H1 (cell line): ENCODE measurements around the gene ATL3. TPM values are rescaled to one million over a fixed set of nuclear protein-coding genes. Genes with fewer than 3 reads are reported as not detected.

Experiments used
- CTCF ChIA-PET: fragments of 300-600 bp; sonication (Branson Sonifier 250); formaldehyde crosslinking; loops from one replicate; lab custom pipeline; 2021; ENCODE audit not compliant: partially characterized antibody; lab: Charles Lee
- POLR2A ChIA-PET: fragments of 300-600 bp; sonication (Branson Sonifier 250); formaldehyde crosslinking; loops from one replicate; lab custom pipeline; 2021; ENCODE audit warnings: inconsistent platforms; ENCODE audit not compliant: partially characterized antibody; lab: Charles Lee
- DNase-seq, 2 experiments: peaks; one replicate each; pipeline versions ENCODE4 v3.0.0 to v3.0.0-alpha.2; 2010 to 2022; ENCODE audit warnings: low spot score in 2 of 2, low read depth in 1 of 2, mixed read lengths in 1 of 2
- FAIRE-seq: peaks from 2 replicates; lab custom pipeline; 2011; peaks lifted over from hg19 to GRCh38; lab: Jason Lieb, UNC
- H2AFZ ChIP-seq: 2 replicates; pipeline ENCODE4 v1.8.1; 2012; ENCODE audit warnings: low read length, inconsistent platforms
- H2AK5ac ChIP-seq: 2 replicates; pipeline ENCODE4 v1.6.1; 2013; ENCODE audit warnings: low read depth, low read length
- H2BK120ac ChIP-seq: replicated peaks from 2 replicates; pipeline ENCODE3; 2013; ENCODE audit warnings: low read depth, low read length, inconsistent platforms
- H2BK12ac ChIP-seq: 2 replicates; pipeline ENCODE4 v1.6.1; 2013; ENCODE audit warnings: low read depth, low read length
- H2BK15ac ChIP-seq: 2 replicates; pipeline ENCODE4 v1.6.1; 2013; ENCODE audit warnings: low read length
- H2BK20ac ChIP-seq: 2 replicates; pipeline ENCODE4 v1.6.1; 2013; ENCODE audit warnings: low read length
- H2BK5ac ChIP-seq: 2 replicates; pipeline ENCODE4 v1.6.1; 2013; ENCODE audit warnings: low read depth, low read length
- H3K14ac ChIP-seq: 2 replicates; pipeline ENCODE4 v1.6.1; 2013; ENCODE audit warnings: inconsistent platforms; ENCODE audit not compliant: insufficient read length
- H3K18ac ChIP-seq: 2 replicates; pipeline ENCODE4 v1.6.1; 2013; ENCODE audit warnings: low read length; ENCODE audit errors: extremely low read depth
- H3K23ac ChIP-seq: 2 replicates; pipeline ENCODE4 v1.6.1; 2013; ENCODE audit warnings: inconsistent platforms; ENCODE audit not compliant: insufficient read length
- H3K23me2 ChIP-seq: 2 replicates; pipeline ENCODE4 v1.6.1; 2013; ENCODE audit warnings: low read depth, low read length
- H3K27ac ChIP-seq: 2 replicates; pipeline ENCODE4 v1.6.1; 2011; ENCODE audit warnings: low read depth, low read length, inconsistent platforms
- H3K27me3 ChIP-seq, 4 experiments: replicated peaks in 1 of 4; 1 replicate in 1 of 4; 2 replicates in 3 of 4; pipeline versions ENCODE4 v1.6.1 to v1.8.1; 2011 to 2013; ENCODE audit warnings: low read length in 3 of 4, mild to moderate bottlenecking in 3 of 4, inconsistent platforms in 2 of 4, mixed read lengths in 2 of 4, moderate library complexity in 1 of 4; ENCODE audit not compliant: control insufficient read depth in 3 of 4, insufficient read depth in 3 of 4; ENCODE audit errors: extremely low read depth in 1 of 4
- H3K36me3 ChIP-seq, 4 experiments: 2 replicates each; pipeline versions ENCODE4 v1.6.1 to v1.8.1; 2011 to 2013; ENCODE audit warnings: mild to moderate bottlenecking in 4 of 4, low read length in 3 of 4, moderate library complexity in 2 of 4, control low read depth in 1 of 4, inconsistent platforms in 1 of 4; ENCODE audit not compliant: insufficient read depth in 4 of 4, control insufficient read depth in 2 of 4
- H3K4ac ChIP-seq: replicated peaks from 2 replicates; pipeline ENCODE3; 2013; ENCODE audit warnings: low read length, low read depth, mixed read lengths, inconsistent platforms; ENCODE audit not compliant: insufficient read length
- H3K4me1 ChIP-seq, 4 experiments: replicated peaks in 1 of 4; 1 replicate in 1 of 4; 2 replicates in 3 of 4; pipeline versions ENCODE4 v1.6.1 to v1.8.1; 2011 to 2013; ENCODE audit warnings: low read length in 3 of 4, inconsistent platforms in 2 of 4, mixed read lengths in 1 of 4; ENCODE audit not compliant: insufficient read depth in 4 of 4, control insufficient read depth in 3 of 4
- H3K4me2 ChIP-seq, 2 experiments: 2 replicates each; pipeline versions ENCODE4 v1.6.1 to v1.8.1; 2011 to 2013; ENCODE audit warnings: low read depth in 2 of 2, low read length in 2 of 2, control low read depth in 1 of 2, inconsistent platforms in 1 of 2, mild to moderate bottlenecking in 1 of 2; ENCODE audit not compliant: insufficient read depth in 1 of 2
- H3K4me3 ChIP-seq, 4 experiments: fragments of 200-600, 300-600 bp in 1 of 4; sonication (generic), shearing (Covaris generic), sonication (Bioruptor Twin) in 1 of 4; 2 replicates each; pipeline versions ENCODE4 v1.5.1 to v1.8.1; 2011 to 2016; ENCODE audit warnings: low read length in 4 of 4, low read depth in 3 of 4, control low read depth in 2 of 4, inconsistent platforms in 2 of 4, mild to moderate bottlenecking in 2 of 4, mixed read lengths in 1 of 4, moderate library complexity in 1 of 4; ENCODE audit not compliant: insufficient read depth in 2 of 4; ENCODE audit errors: extremely low read depth in 1 of 4
- H3K56ac ChIP-seq: replicated peaks from 2 replicates; pipeline ENCODE3; 2013; ENCODE audit warnings: low read depth, mild to moderate bottlenecking, mixed read lengths, low read length, inconsistent platforms; ENCODE audit not compliant: insufficient read length
- H3K79me1 ChIP-seq: 2 replicates; pipeline ENCODE4 v1.6.1; 2013; ENCODE audit warnings: low read depth, low read length, control low read depth
- H3K79me2 ChIP-seq, 2 experiments: 2 replicates each; pipeline versions ENCODE4 v1.6.1 to v1.8.1; 2012 to 2013; ENCODE audit warnings: low read length in 2 of 2, mild to moderate bottlenecking in 2 of 2, inconsistent platforms in 1 of 2; ENCODE audit not compliant: insufficient read depth in 2 of 2, control insufficient read depth in 1 of 2
- H3K9ac ChIP-seq, 4 experiments: replicated peaks in 1 of 4; 1 replicate in 1 of 4; 2 replicates in 3 of 4; pipeline versions ENCODE4 v1.6.1 to v1.8.1; 2011 to 2013; ENCODE audit warnings: low read depth in 3 of 4, low read length in 3 of 4, control low read depth in 2 of 4, mild to moderate bottlenecking in 2 of 4, moderate library complexity in 2 of 4, inconsistent platforms in 1 of 4; ENCODE audit errors: extremely low read depth in 1 of 4
- H3K9me3 ChIP-seq, 2 experiments: 2 replicates each; pipeline versions ENCODE4 v1.6.1 to v1.8.1; 2012 to 2013; ENCODE audit warnings: mild to moderate bottlenecking in 2 of 2, moderate library complexity in 2 of 2, control low read depth in 1 of 2, inconsistent platforms in 1 of 2, low read depth in 1 of 2, low read length in 1 of 2, mixed read lengths in 1 of 2; ENCODE audit not compliant: insufficient read depth in 2 of 2
- H4K20me1 ChIP-seq, 2 experiments: replicated peaks in 1 of 2; 2 replicates each; pipeline versions ENCODE3 to v1.8.1; 2011 to 2013; ENCODE audit warnings: inconsistent platforms in 2 of 2, low read length in 2 of 2, mild to moderate bottlenecking in 1 of 2; ENCODE audit not compliant: insufficient read depth in 2 of 2, control insufficient read depth in 1 of 2
- H4K5ac ChIP-seq: 2 replicates; pipeline ENCODE4 v1.6.1; 2013; ENCODE audit warnings: low read length, low read depth, mixed read lengths, inconsistent platforms; ENCODE audit not compliant: insufficient read length
- H4K8ac ChIP-seq: 2 replicates; pipeline ENCODE4 v1.8.0; 2013; ENCODE audit warnings: mild to moderate bottlenecking, moderate library complexity, low read length, inconsistent platforms; ENCODE audit not compliant: insufficient read depth; ENCODE audit errors: extremely low read depth
- H4K91ac ChIP-seq: replicated peaks from 2 replicates; pipeline ENCODE3; 2013; ENCODE audit warnings: low read length, mixed read lengths, inconsistent platforms; ENCODE audit not compliant: insufficient read length
- BCL11A ChIP-seq, 2 experiments: IDR thresholded peaks; one replicate each; pipeline ENCODE4 v1.6.1; 2011; ENCODE audit warnings: low read depth in 2 of 2, low read length in 2 of 2, mild to moderate bottlenecking in 2 of 2
- BRCA1 ChIP-seq: IDR thresholded peaks from 2 replicates; pipeline ENCODE4 v1.6.1; 2012; ENCODE audit warnings: low read depth, low read length, improper control_type of control experiment
- CREB1 ChIP-seq: IDR thresholded peaks from 2 replicates; pipeline ENCODE4 v1.6.1; 2012; ENCODE audit warnings: inconsistent platforms
- GABPA ChIP-seq: IDR thresholded peaks from 2 replicates; pipeline ENCODE4 v1.6.1; 2011; ENCODE audit warnings: mild to moderate bottlenecking, low read length, moderate library complexity, borderline replicate concordance; ENCODE audit not compliant: insufficient read depth
- JUN ChIP-seq: IDR thresholded peaks from 2 replicates; pipeline ENCODE4 v1.6.1; 2011; ENCODE audit warnings: low read depth, mild to moderate bottlenecking, improper control_type of control experiment, low read length
- SP4 ChIP-seq: IDR thresholded peaks from 2 replicates; pipeline ENCODE4 v1.6.1; 2012; ENCODE audit warnings: low read length, inconsistent platforms
- YY1 ChIP-seq: IDR thresholded peaks from 2 replicates; pipeline ENCODE4 v1.6.1; 2011; ENCODE audit warnings: low read depth, mild to moderate bottlenecking, low read length
- ZNF274 ChIP-seq: IDR thresholded peaks from 2 replicates; pipeline ENCODE4 v1.7.0; 2012; ENCODE audit warnings: low read length, borderline replicate concordance; ENCODE audit errors: extremely low read depth
- WGBS, 2 experiments: shearing (Covaris generic) in 1 of 2; methylation state at CpG; one replicate each; pipeline versions ENCODE4 v1.1.6 to v1.1.7; 2013 to 2015; ENCODE audit warnings: low lambda C conversion rate in 2 of 2, mixed read lengths in 2 of 2, inconsistent platforms in 1 of 2, low coverage in 1 of 2, missing lambda C conversion rate in 1 of 2; ENCODE audit not compliant: insufficient replicate concordance in 2 of 2, insufficient coverage in 1 of 2, insufficient read length in 1 of 2; ENCODE audit errors: extremely low coverage in 1 of 2, missing lambda C conversion rate in 1 of 2; 5-methylcytosine and 5-hydroxymethylcytosine counted together
- polyA plus RNA-seq, 7 experiments: library from polyadenylated mRNA; depleted of rRNA in 3 of 7; stranded (reverse) in 5 of 7; unstranded in 2 of 7; fragments of >200 nt in 5 of 7; fragments of 200-250 nt in 2 of 7; gene quantifications; 1 replicate in 5 of 7; 2 replicates in 1 of 7; 4 replicates in 1 of 7; pipeline versions ENCODE4 v1.2.1 to v1.2.3, GENCODE V29; 2011 to 2013; ENCODE audit warnings: missing spikeins in 2 of 7, mixed read lengths in 2 of 7
- total RNA-seq: library from RNA; stranded (reverse); fragmentation: NEBNext Ultra II Directional; extraction: Animal tissue kit (Norgen Biotek cat#: 25700); gene quantifications from 2 replicates; pipeline ENCODE4 v1.2.1, GENCODE V29; 2021

Gene ATL3
- total and polyA plus RNA-seq, 2 of the 8 experiments (the other 6 are each of a cell fraction or from before 2014, with no cell fraction given) = 7.8 to 24.5 TPM

- no peak for FAIRE-seq
- H3K23ac ChIP-seq = peak overlapping the region; percentile 15
- no peak overlapping the region for H4K8ac ChIP-seq
- H4K91ac ChIP-seq = no peak overlapping the region
- no peaks in the 10 kb centered on the region for H3K4me1 ChIP-seq
- no peak overlapping the region for H2BK15ac ChIP-seq
- no peak overlapping the region for H3K4ac ChIP-seq
- no peak for DNase-seq
- ChIA-PET CTCF (interaction anchor here (0.9 kb wide), 1 partner anchor 25 kb away, joined by 3 read pairs; no protein-coding TSS in a partner anchor), POLR2A (no interaction called here)
- no peak overlapping the region for H3K27ac ChIP-seq
- no peak overlapping the region for H2AFZ ChIP-seq
- no peak overlapping the region for H4K5ac ChIP-seq
- H2BK20ac ChIP-seq = no peak overlapping the region
- peaks cover 8% of the 10 kb centered on the region; the same call in 1 of the 2 replicates for H3K79me1 ChIP-seq
- WGBS, 2 experiments = 0% methylated on average over 1 of the region's 1 CpG; no CpG with 5 or more reads in 1 of the 2 experiments
- no peak overlapping the region for H3K4me3 ChIP-seq
- TF ChIP-seq BRCA1 (no peak), CREB1 (no peak), JUN (no peak), GABPA (no peak), SP4 (no peak), ZNF274 (no peak), BCL11A (IDR thresholded peaks at IDR 0.05; ENCODE audit: low read depth in 2 of 2, low read length in 2 of 2) (no peak), YY1 (no peak)
- H3K4me2 ChIP-seq = no peak overlapping the region
- peaks cover 6 to 83% of the 10 kb centered on the region in 2 experiments; a peak in 3 of 4 replicates for H3K79me2 ChIP-seq
- H2AK5ac ChIP-seq = no peak overlapping the region
- no peaks in the 10 kb centered on the region for H3K23me2 ChIP-seq
- no peak overlapping the region for H3K56ac ChIP-seq
- no peak overlapping the region for H2BK12ac ChIP-seq
- H2BK120ac ChIP-seq = no peak overlapping the region
- H3K18ac ChIP-seq = no peak overlapping the region
- H3K9ac ChIP-seq = no peak overlapping the region
- H4K20me1 ChIP-seq = no peaks in the 10 kb centered on the region
- no peak overlapping the region for H2BK5ac ChIP-seq
- no peaks in the 10 kb centered on the region for H3K36me3 ChIP-seq
- H3K14ac ChIP-seq = no peak overlapping the region
- no peaks in the 10 kb centered on the region for H3K27me3 ChIP-seq
- no peaks in the 10 kb centered on the region for H3K9me3 ChIP-seq
Observed at GRCh38 chr11:63663809-63664208, 7.4 kb downstream of the ATL3 start.
